Osteoblast (primary cell): Measurements from ENCODE around the gene ADGRD2. TPM values are rescaled to one million over a fixed set of nuclear protein-coding genes. Genes with fewer than 3 reads are reported as not detected.

ENCODE experiments used
- DNase-seq: peaks from one replicate; pipeline ENCODE4 v3.0.0; 2011; ENCODE audit warnings: low spot score, mixed read lengths; ENCODE audit not compliant: insufficient read length; ENCODE audit errors: missing footprints
- H2AFZ ChIP-seq: 2 replicates; pipeline ENCODE4 v1.6.0; 2011; ENCODE audit warnings: mild to moderate bottlenecking, low read length
- H3K27ac ChIP-seq: 2 replicates; pipeline ENCODE4 v1.5.1; 2011; ENCODE audit warnings: mild to moderate bottlenecking, low read depth, low read length, moderate library complexity
- H3K27me3 ChIP-seq: 2 replicates; pipeline ENCODE4 v1.6.0; 2012; ENCODE audit warnings: mild to moderate bottlenecking, control low read depth, inconsistent platforms, low read length, moderate library complexity; ENCODE audit not compliant: insufficient read depth
- H3K36me3 ChIP-seq: 2 replicates; pipeline ENCODE4 v1.5.1; 2011; ENCODE audit warnings: mild to moderate bottlenecking, low read length, control low read depth, moderate library complexity; ENCODE audit not compliant: insufficient read depth
- H3K4me1 ChIP-seq: 2 replicates; pipeline ENCODE4 v1.5.1; 2011; ENCODE audit warnings: mild to moderate bottlenecking, low read length, control low read depth, moderate library complexity; ENCODE audit not compliant: insufficient read depth
- H3K4me2 ChIP-seq: 2 replicates; pipeline ENCODE4 v1.6.0; 2011; ENCODE audit warnings: mild to moderate bottlenecking, low read length; ENCODE audit not compliant: insufficient read depth
- H3K4me3 ChIP-seq: fragments of 200-600 bp; sonication (generic); 3 replicates; pipeline ENCODE4 v1.5.1; 2012; ENCODE audit warnings: mild to moderate bottlenecking, low read length, inconsistent platforms; ENCODE audit not compliant: insufficient read depth
- H3K79me2 ChIP-seq: 2 replicates; pipeline ENCODE4 v1.6.0; 2012; ENCODE audit warnings: mild to moderate bottlenecking, low read length, control low read depth, inconsistent platforms; ENCODE audit not compliant: insufficient read depth
- H3K9me3 ChIP-seq: 2 replicates; pipeline ENCODE4 v1.5.1; 2011; ENCODE audit warnings: low read depth, low read length, control low read depth
- H4K20me1 ChIP-seq: 2 replicates; pipeline ENCODE4 v1.6.0; 2012; ENCODE audit warnings: mild to moderate bottlenecking, low read length, control low read depth; ENCODE audit not compliant: insufficient read depth
- total RNA-seq: library from RNA; depleted of rRNA; stranded (reverse); fragments of >200 nt; gene quantifications from 2 replicates; pipeline ENCODE4 v1.2.3, GENCODE V29; 2012
- TF ChIP-seq, protein P1 (sequence below): IDR thresholded peaks from 2 replicates; pipeline ENCODE4 v1.5.1; 2011; ENCODE audit warnings: mild to moderate bottlenecking, low read depth, low read length, moderate library complexity; ENCODE audit errors: extremely low read depth

ADGRD2 gene
- total RNA-seq, 1 donor = not detected

GRCh38 chr9:124500028-124500795 is 50.0 kb downstream of the ADGRD2 start:
- Histone ChIP-seq H3K9me3 (no peaks in the 10 kb centered on the region), H2AFZ (no peak overlapping the region), H3K4me3 (no peak overlapping the region), H3K36me3 (no peaks in the 10 kb centered on the region), H3K4me2 (no peak overlapping the region), H3K79me2 (no peaks in the 10 kb centered on the region), H3K27ac (no peak overlapping the region), H3K27me3 (peaks cover 73% of the 10 kb centered on the region), H4K20me1 (no peaks in the 10 kb centered on the region), H3K4me1 (no peaks in the 10 kb centered on the region)
- DNase-seq = peak; percentile 79
- TF ChIP-seq, protein P1, sequence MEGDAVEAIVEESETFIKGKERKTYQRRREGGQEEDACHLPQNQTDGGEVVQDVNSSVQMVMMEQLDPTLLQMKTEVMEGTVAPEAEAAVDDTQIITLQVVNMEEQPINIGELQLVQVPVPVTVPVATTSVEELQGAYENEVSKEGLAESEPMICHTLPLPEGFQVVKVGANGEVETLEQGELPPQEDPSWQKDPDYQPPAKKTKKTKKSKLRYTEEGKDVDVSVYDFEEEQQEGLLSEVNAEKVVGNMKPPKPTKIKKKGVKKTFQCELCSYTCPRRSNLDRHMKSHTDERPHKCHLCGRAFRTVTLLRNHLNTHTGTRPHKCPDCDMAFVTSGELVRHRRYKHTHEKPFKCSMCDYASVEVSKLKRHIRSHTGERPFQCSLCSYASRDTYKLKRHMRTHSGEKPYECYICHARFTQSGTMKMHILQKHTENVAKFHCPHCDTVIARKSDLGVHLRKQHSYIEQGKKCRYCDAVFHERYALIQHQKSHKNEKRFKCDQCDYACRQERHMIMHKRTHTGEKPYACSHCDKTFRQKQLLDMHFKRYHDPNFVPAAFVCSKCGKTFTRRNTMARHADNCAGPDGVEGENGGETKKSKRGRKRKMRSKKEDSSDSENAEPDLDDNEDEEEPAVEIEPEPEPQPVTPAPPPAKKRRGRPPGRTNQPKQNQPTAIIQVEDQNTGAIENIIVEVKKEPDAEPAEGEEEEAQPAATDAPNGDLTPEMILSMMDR = no peak

GRCh38 chr9:124500796-124501611 is 50.8 kb downstream of the ADGRD2 start:
- Histone ChIP-seq H3K4me2 (no peak overlapping the region), H3K36me3 (no peaks in the 10 kb centered on the region), H3K9me3 (no peaks in the 10 kb centered on the region), H3K79me2 (no peaks in the 10 kb centered on the region), H3K4me1 (no peaks in the 10 kb centered on the region), H3K27ac (no peak overlapping the region), H4K20me1 (no peaks in the 10 kb centered on the region), H3K4me3 (no peak overlapping the region), H3K27me3 (peaks cover 78% of the 10 kb centered on the region), H2AFZ (no peak overlapping the region)
- peak; percentile 78 for DNase-seq
- TF ChIP-seq, protein P1 = no peak

GRCh38 chr9:124501771-124502320 is 51.6 kb downstream of the ADGRD2 start:
- peak; percentile 92 for DNase-seq
- Histone ChIP-seq H4K20me1 (no peaks in the 10 kb centered on the region), H3K36me3 (no peaks in the 10 kb centered on the region), H3K79me2 (no peaks in the 10 kb centered on the region), H3K9me3 (no peaks in the 10 kb centered on the region), H3K27me3 (peaks cover 74% of the 10 kb centered on the region), H3K4me1 (no peaks in the 10 kb centered on the region), H3K27ac (no peak overlapping the region), H2AFZ (no peak overlapping the region), H3K4me3 (no peak overlapping the region), H3K4me2 (no peak overlapping the region)
- TF ChIP-seq, protein P1 = no peak
